ENCODE results near the gene MBNL1.

MBNL1 gene

GRCh38 chr3:152457500-152458375 lies 189.0 kb downstream of the MBNL1 start:
- no peak for DNase-seq

- no peak for DNase-seq
Observed at GRCh38 chr3:152458376-152459117, 189.8 kb downstream of the MBNL1 start.

- DNase-seq, result no peak
Observed at GRCh38 chr3:152459118-152459515, 190.4 kb downstream of the MBNL1 start.

- no peak for DNase-seq
Observed at GRCh38 chr3:152459572-152459971, 190.8 kb downstream of the MBNL1 start.

GRCh38 chr3:152460936-152461335 lies 192.2 kb downstream of the MBNL1 start:
- peak; percentile 34 for DNase-seq

- DNase-seq, result no peak
Observed at GRCh38 chr3:152461460-152461859, 192.7 kb downstream of the MBNL1 start.

- DNase-seq, result peak; percentile 24
Observed at GRCh38 chr3:152466784-152467183, 198.1 kb downstream of the MBNL1 start.

GRCh38 chr3:152469248-152470025 lies 200.7 kb downstream of the MBNL1 start:
- no peak for DNase-seq

GRCh38 chr3:152470095-152470494 lies 201.4 kb downstream of the MBNL1 start:
- DNase-seq, result no peak

GRCh38 chr3:152470893-152471292 lies 202.2 kb downstream of the MBNL1 start:
- DNase-seq, result no peak

GRCh38 chr3:152471814-152472671 lies 203.3 kb downstream of the MBNL1 start:
- DNase-seq, result peak; percentile 76

GRCh38 chr3:152472672-152472954 lies 203.9 kb downstream of the MBNL1 start:
- DNase-seq, result no peak

- peak; percentile 46 for DNase-seq
Observed at GRCh38 chr3:152474585-152474984, 205.9 kb downstream of the MBNL1 start.

- DNase-seq, result no peak
Observed at GRCh38 chr3:152477422-152477821, 208.7 kb downstream of the MBNL1 start.

GRCh38 chr3:152480282-152480953 lies 211.7 kb downstream of the MBNL1 start:
- no peak for DNase-seq

- DNase-seq, result no peak
Observed at GRCh38 chr3:152486364-152486763, 217.6 kb downstream of the MBNL1 start.

GRCh38 chr3:152488449-152488848 lies 219.7 kb downstream of the MBNL1 start:
- DNase-seq, result no peak

GRCh38 chr3:152491922-152492321 lies 223.2 kb downstream of the MBNL1 start:
- DNase-seq, result no peak

- no peak for DNase-seq
Observed at GRCh38 chr3:152496286-152496685, 227.6 kb downstream of the MBNL1 start.

GRCh38 chr3:152496716-152497115 lies 228.0 kb downstream of the MBNL1 start:
- DNase-seq, result no peak

- no peak for DNase-seq
Observed at GRCh38 chr3:152497457-152497856, 228.7 kb downstream of the MBNL1 start.

- DNase-seq, result no peak
Observed at GRCh38 chr3:152497890-152498289, 229.2 kb downstream of the MBNL1 start.
